ENCODE measurements around the gene PI16. TPM values are rescaled to one million over a fixed set of nuclear protein-coding genes. Genes with fewer than 3 reads are reported as not detected.

The PI16 gene
- 10 to 100 TPM in 1 of 4 donors, 1 to 10 TPM in 2, under 1 TPM in 1; 0.61 to 68.9 (median 6.3) TPM for polyA plus RNA-seq (ENCODE audit: insufficient read length in 4 of 4)

- no peak for DNase-seq (ENCODE audit: low read depth in 4 of 4, low spot score in 3 of 4)
Measured at GRCh38 chr6:36954262-36954931, at the start of gene PI16. PI16 (plus strand) TSS chr6:36954738; CDS start chr6:36954761, 23 bp downstream.

GRCh38 chr6:36904851-36905393, 49.6 kb upstream of the PI16 start:
- DNase-seq (ENCODE audit: low read depth in 4 of 4, low spot score in 3 of 4): no peak

GRCh38 chr6:36906539-36907325, 47.8 kb upstream of the PI16 start:
- no peak for DNase-seq (ENCODE audit: low read depth in 4 of 4, low spot score in 3 of 4)

GRCh38 chr6:36907781-36908180, 46.8 kb upstream of the PI16 start:
- DNase-seq (ENCODE audit: low read depth in 4 of 4, low spot score in 3 of 4): no peak

GRCh38 chr6:36908747-36909146, 45.8 kb upstream of the PI16 start:
- no peak for DNase-seq (ENCODE audit: low read depth in 4 of 4, low spot score in 3 of 4)

- DNase-seq (ENCODE audit: low read depth in 4 of 4, low spot score in 3 of 4): no peak
Measured at GRCh38 chr6:36912030-36912454, 42.5 kb upstream of the PI16 start.

- no peak for DNase-seq (ENCODE audit: low read depth in 4 of 4, low spot score in 3 of 4)
Measured at GRCh38 chr6:36912586-36912985, 42.0 kb upstream of the PI16 start.

GRCh38 chr6:36913082-36913481, 41.5 kb upstream of the PI16 start:
- no peak for DNase-seq (ENCODE audit: low read depth in 4 of 4, low spot score in 3 of 4)

- no peak for DNase-seq (ENCODE audit: low read depth in 4 of 4, low spot score in 3 of 4)
Measured at GRCh38 chr6:36914227-36914794, 40.2 kb upstream of the PI16 start.

GRCh38 chr6:36915599-36915998, 38.9 kb upstream of the PI16 start:
- no peak for DNase-seq (ENCODE audit: low read depth in 4 of 4, low spot score in 3 of 4)

- no peak for DNase-seq (ENCODE audit: low read depth in 4 of 4, low spot score in 3 of 4)
Measured at GRCh38 chr6:36916126-36916525, 38.4 kb upstream of the PI16 start.

- no peak for DNase-seq (ENCODE audit: low read depth in 4 of 4, low spot score in 3 of 4)
Measured at GRCh38 chr6:36917541-36918193, 36.9 kb upstream of the PI16 start.

GRCh38 chr6:36920049-36920448, 34.5 kb upstream of the PI16 start:
- no peak for DNase-seq (ENCODE audit: low read depth in 4 of 4, low spot score in 3 of 4)

GRCh38 chr6:36920546-36920945, 34.0 kb upstream of the PI16 start:
- no peak for DNase-seq (ENCODE audit: low read depth in 4 of 4, low spot score in 3 of 4)

GRCh38 chr6:36924131-36924530, 30.4 kb upstream of the PI16 start:
- no peak for DNase-seq (ENCODE audit: low read depth in 4 of 4, low spot score in 3 of 4)

- no peak for DNase-seq (ENCODE audit: low read depth in 4 of 4, low spot score in 3 of 4)
Measured at GRCh38 chr6:36924778-36925374, 29.7 kb upstream of the PI16 start.

GRCh38 chr6:36925809-36926208, 28.7 kb upstream of the PI16 start:
- no peak for DNase-seq (ENCODE audit: low read depth in 4 of 4, low spot score in 3 of 4)

GRCh38 chr6:36926708-36927513, 27.6 kb upstream of the PI16 start:
- no peak for DNase-seq (ENCODE audit: low read depth in 4 of 4, low spot score in 3 of 4)

- DNase-seq (ENCODE audit: low read depth in 4 of 4, low spot score in 3 of 4): no peak
Measured at GRCh38 chr6:36927691-36928546, 26.6 kb upstream of the PI16 start.
